ENCODE results near the gene CIB1.
"Not testable (repeated sequence)": the region's sequence is repeated elsewhere in the genome, so short reads cannot be mapped to it uniquely, and the experiment has no call there.

The CIB1 gene

DNA sequence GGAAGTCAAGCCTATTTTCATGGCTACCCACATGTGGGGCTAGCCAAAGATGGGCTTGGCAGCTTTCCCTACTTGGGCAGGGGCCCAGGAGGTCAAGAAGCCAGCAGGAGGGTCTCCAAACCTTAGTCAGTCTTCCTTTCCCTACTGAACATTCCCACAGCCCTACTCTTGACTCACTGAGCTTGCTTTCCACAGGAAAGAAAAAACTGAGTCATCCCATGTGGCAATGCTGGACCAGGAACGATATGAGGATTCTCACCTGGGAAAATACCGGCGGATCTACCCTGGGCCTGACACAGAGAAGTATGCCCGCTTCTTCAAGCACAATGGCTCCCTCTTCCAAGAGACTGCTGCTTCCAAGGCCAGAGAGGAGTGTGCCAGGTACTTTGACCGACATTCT, 28.1 kb upstream of the CIB1 start:
- Histone ChIP-seq H3K9ac (ENCODE audit: low read depth, low read length, poor library complexity) (no peak overlapping the region), H3K4me2 (ENCODE audit: insufficient read depth, low read length, poor library complexity, severe bottlenecking) (no peak overlapping the region), H3K18ac (ENCODE audit: low read length) (no peak overlapping the region), H3K14ac (ENCODE audit: low read length) (no peak overlapping the region), H3K4ac (ENCODE audit: low read length) (no peak overlapping the region), H2BK120ac (ENCODE audit: low read depth, low read length) (no peak overlapping the region), H3K4me1 (ENCODE audit: control insufficient read depth in 2 of 2, insufficient read depth in 1 of 2, low read depth in 1 of 2, low read length in 2 of 2) (peaks cover 6% of the 10 kb centered on the region in 2 donors), H3K4me3 (ENCODE audit: low read length in 2 of 2) (no peak overlapping the region), H3K23ac (ENCODE audit: low read depth, low read length, poor library complexity) (peak overlapping the region; percentile 61), H3K27ac (replicated peaks; ENCODE audit: low read length) (no peak overlapping the region), H3K79me1 (ENCODE audit: low read depth, low read length) (no peaks in the 10 kb centered on the region), H3K9me3 (replicated peaks in 1 of 2; ENCODE audit: control insufficient read depth in 2 of 2, insufficient read depth in 1 of 2, low read depth in 1 of 2, low read length in 2 of 2) (no peaks in the 10 kb centered on the region), H4K91ac (ENCODE audit: low read depth, low read length, poor library complexity) (no peak overlapping the region), H2AFZ (ENCODE audit: low read length) (no peak overlapping the region), H3K27me3 (ENCODE audit: control insufficient read depth in 3 of 3, insufficient read depth in 3 of 3, low read depth in 1 of 3, low read length in 3 of 3) (no peaks in the 10 kb centered on the region), H4K8ac (ENCODE audit: low read depth, low read length) (no peak overlapping the region), H3K36me3 (replicated peaks in 1 of 2; ENCODE audit: control insufficient read depth in 2 of 2, insufficient read depth in 2 of 2, low read length in 2 of 2) (peaks cover 0 to 2% of the 10 kb centered on the region in 2 donors), H2AK5ac (ENCODE audit: low read depth, low read length) (no peak overlapping the region), H2BK12ac (ENCODE audit: low read length) (no peak overlapping the region), H2BK5ac (ENCODE audit: low read length) (no peak overlapping the region), H2BK15ac (ENCODE audit: low read length) (no peak overlapping the region)
- no peak for DNase-seq (ENCODE audit: low spot score)
- WGBS, 2 donors (ENCODE audit: extremely low coverage in 2 of 2, insufficient read length in 2 of 2, insufficient replicate concordance in 1 of 2), result no CpG with 5 or more reads among the region's 5 CpGs

DNA sequence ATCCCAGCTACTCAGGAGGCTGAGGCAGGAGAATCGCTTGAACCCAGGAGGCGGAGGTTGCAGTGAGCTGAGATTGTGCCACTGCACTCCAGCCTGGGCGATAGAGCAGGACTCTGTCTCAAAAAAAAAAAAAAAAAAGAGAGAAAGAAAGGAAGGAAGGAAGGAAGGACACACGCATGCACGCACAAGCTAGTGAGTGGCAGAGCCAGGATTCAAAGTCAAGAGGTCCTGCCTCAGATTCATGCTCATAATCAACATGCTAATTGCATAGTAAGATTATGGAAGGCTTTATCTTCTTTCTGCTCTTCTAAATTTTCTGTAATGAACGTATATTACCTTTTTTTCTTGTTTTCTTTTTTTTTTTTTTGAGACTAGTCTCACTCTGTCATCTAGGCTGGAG, 27.0 kb upstream of the CIB1 start:
- H3K4me2 ChIP-seq (ENCODE audit: insufficient read depth, low read length, poor library complexity, severe bottlenecking); H3K4me1 ChIP-seq (ENCODE audit: control insufficient read depth in 2 of 2, insufficient read depth in 1 of 2, low read depth in 1 of 2, low read length in 2 of 2); H3K23ac ChIP-seq (ENCODE audit: low read depth, low read length, poor library complexity); H2BK15ac ChIP-seq (ENCODE audit: low read length); H3K27me3 ChIP-seq (ENCODE audit: control insufficient read depth in 3 of 3, insufficient read depth in 3 of 3, low read depth in 1 of 3, low read length in 3 of 3); H3K27ac ChIP-seq (replicated peaks; ENCODE audit: low read length); H3K4me3 ChIP-seq (ENCODE audit: low read length in 2 of 2); H3K4ac ChIP-seq (ENCODE audit: low read length); H2BK5ac ChIP-seq (ENCODE audit: low read length); H2AFZ ChIP-seq (ENCODE audit: low read length); H3K14ac ChIP-seq (ENCODE audit: low read length); H3K79me1 ChIP-seq (ENCODE audit: low read depth, low read length); H2BK12ac ChIP-seq (ENCODE audit: low read length); H3K9me3 ChIP-seq (replicated peaks in 1 of 2; ENCODE audit: control insufficient read depth in 2 of 2, insufficient read depth in 1 of 2, low read depth in 1 of 2, low read length in 2 of 2); H2BK120ac ChIP-seq (ENCODE audit: low read depth, low read length); H3K36me3 ChIP-seq (replicated peaks in 1 of 2; ENCODE audit: control insufficient read depth in 2 of 2, insufficient read depth in 2 of 2, low read length in 2 of 2); DNase-seq (ENCODE audit: low spot score); H3K9ac ChIP-seq (ENCODE audit: low read depth, low read length, poor library complexity); H4K91ac ChIP-seq (ENCODE audit: low read depth, low read length, poor library complexity); H3K18ac ChIP-seq (ENCODE audit: low read length); H2AK5ac ChIP-seq (ENCODE audit: low read depth, low read length); H4K8ac ChIP-seq (ENCODE audit: low read depth, low read length): not testable (repeated sequence)
- no CpG with 5 or more reads among the region's 6 CpGs for WGBS, 2 donors (ENCODE audit: extremely low coverage in 2 of 2, insufficient read length in 2 of 2, insufficient replicate concordance in 1 of 2)

DNA sequence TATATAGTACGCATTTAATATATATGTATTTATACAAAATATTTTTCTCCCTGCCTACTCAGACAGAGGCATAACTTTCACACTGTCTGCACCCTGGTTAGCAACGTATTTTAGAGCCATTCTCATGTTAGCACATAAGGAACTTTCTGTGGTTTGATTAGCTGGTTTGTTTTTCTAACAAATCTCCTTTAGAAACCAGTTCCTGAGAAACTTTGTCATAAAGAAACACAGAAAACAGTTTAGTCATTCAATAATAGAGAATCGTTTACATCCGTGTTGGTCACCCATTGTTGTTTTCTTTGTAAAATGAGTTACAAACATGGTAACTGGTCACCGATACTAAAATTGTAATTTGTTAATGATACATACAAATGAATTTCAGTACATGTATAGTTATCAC, 25.8 kb upstream of the CIB1 start:
- Histone ChIP-seq H3K27ac (replicated peaks; ENCODE audit: low read length) (no peak overlapping the region), H2BK15ac (ENCODE audit: low read length) (no peak overlapping the region), H3K9me3 (replicated peaks in 1 of 2; ENCODE audit: control insufficient read depth in 2 of 2, insufficient read depth in 1 of 2, low read depth in 1 of 2, low read length in 2 of 2) (no peaks in the 10 kb centered on the region), H3K23ac (ENCODE audit: low read depth, low read length, poor library complexity) (no peak overlapping the region), H3K9ac (ENCODE audit: low read depth, low read length, poor library complexity) (no peak overlapping the region), H2BK12ac (ENCODE audit: low read length) (no peak overlapping the region), H3K4me2 (ENCODE audit: insufficient read depth, low read length, poor library complexity, severe bottlenecking) (no peak overlapping the region), H3K4ac (ENCODE audit: low read length) (no peak overlapping the region), H2AK5ac (ENCODE audit: low read depth, low read length) (no peak overlapping the region), H3K27me3 (ENCODE audit: control insufficient read depth in 3 of 3, insufficient read depth in 3 of 3, low read depth in 1 of 3, low read length in 3 of 3) (no peaks in the 10 kb centered on the region), H3K36me3 (replicated peaks in 1 of 2; ENCODE audit: control insufficient read depth in 2 of 2, insufficient read depth in 2 of 2, low read length in 2 of 2) (no peaks in the 10 kb centered on the region), H4K8ac (ENCODE audit: low read depth, low read length) (no peak overlapping the region), H2AFZ (ENCODE audit: low read length) (no peak overlapping the region), H3K4me1 (ENCODE audit: control insufficient read depth in 2 of 2, insufficient read depth in 1 of 2, low read depth in 1 of 2, low read length in 2 of 2) (peaks cover 2 to 3% of the 10 kb centered on the region in 2 donors), H3K14ac (ENCODE audit: low read length) (no peak overlapping the region), H4K91ac (ENCODE audit: low read depth, low read length, poor library complexity) (no peak overlapping the region), H2BK120ac (ENCODE audit: low read depth, low read length) (no peak overlapping the region), H3K79me1 (ENCODE audit: low read depth, low read length) (no peaks in the 10 kb centered on the region), H3K4me3 (ENCODE audit: low read length in 2 of 2) (no peak overlapping the region), H3K18ac (ENCODE audit: low read length) (no peak overlapping the region), H2BK5ac (ENCODE audit: low read length) (no peak overlapping the region)
- no CpG with 5 or more reads among the region's 5 CpGs for WGBS, 2 donors (ENCODE audit: extremely low coverage in 2 of 2, insufficient read length in 2 of 2, insufficient replicate concordance in 1 of 2)
- no peak for DNase-seq (ENCODE audit: low spot score)

DNA sequence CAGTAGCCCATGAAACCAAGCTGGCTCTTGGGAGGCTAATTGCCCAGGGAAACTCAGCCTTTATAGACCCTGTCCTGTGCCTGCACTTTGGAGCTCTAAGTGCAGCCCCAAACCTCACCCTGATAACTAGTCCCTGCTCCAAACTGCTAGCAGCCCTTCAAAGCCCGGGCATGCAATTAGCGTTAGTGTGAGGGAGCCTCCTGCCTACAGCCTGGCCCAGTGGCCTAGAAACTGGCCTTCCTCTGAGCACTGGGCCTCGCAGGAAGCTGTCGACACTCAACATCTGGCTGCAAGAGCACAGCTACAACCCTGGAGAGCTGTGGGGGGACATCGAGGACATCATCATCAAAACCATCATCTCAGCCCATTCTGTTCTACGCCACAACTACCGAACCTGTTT, 24.0 kb upstream of the CIB1 start:
- Histone ChIP-seq H3K18ac (ENCODE audit: low read length) (no peak overlapping the region), H3K36me3 (replicated peaks in 1 of 2; ENCODE audit: control insufficient read depth in 2 of 2, insufficient read depth in 2 of 2, low read length in 2 of 2) (no peaks in the 10 kb centered on the region), H2AK5ac (ENCODE audit: low read depth, low read length) (no peak overlapping the region), H3K14ac (ENCODE audit: low read length) (no peak overlapping the region), H2BK120ac (ENCODE audit: low read depth, low read length) (no peak overlapping the region), H3K4me2 (ENCODE audit: insufficient read depth, low read length, poor library complexity, severe bottlenecking) (no peak overlapping the region), H3K4me1 (ENCODE audit: control insufficient read depth in 2 of 2, insufficient read depth in 1 of 2, low read depth in 1 of 2, low read length in 2 of 2) (no peaks in the 10 kb centered on the region), H3K23ac (ENCODE audit: low read depth, low read length, poor library complexity) (no peak overlapping the region), H2BK15ac (ENCODE audit: low read length) (no peak overlapping the region), H3K27me3 (ENCODE audit: control insufficient read depth in 3 of 3, insufficient read depth in 3 of 3, low read depth in 1 of 3, low read length in 3 of 3) (no peaks in the 10 kb centered on the region), H3K4me3 (ENCODE audit: low read length in 2 of 2) (no peak overlapping the region), H2BK5ac (ENCODE audit: low read length) (no peak overlapping the region), H4K91ac (ENCODE audit: low read depth, low read length, poor library complexity) (no peak overlapping the region), H2AFZ (ENCODE audit: low read length) (no peak overlapping the region), H3K9ac (ENCODE audit: low read depth, low read length, poor library complexity) (no peak overlapping the region), H3K4ac (ENCODE audit: low read length) (no peak overlapping the region), H3K27ac (replicated peaks; ENCODE audit: low read length) (no peak overlapping the region), H3K9me3 (replicated peaks in 1 of 2; ENCODE audit: control insufficient read depth in 2 of 2, insufficient read depth in 1 of 2, low read depth in 1 of 2, low read length in 2 of 2) (no peaks in the 10 kb centered on the region), H3K79me1 (ENCODE audit: low read depth, low read length) (no peaks in the 10 kb centered on the region), H4K8ac (ENCODE audit: low read depth, low read length) (no peak overlapping the region), H2BK12ac (ENCODE audit: low read length) (no peak overlapping the region)
- no CpG with 5 or more reads among the region's 7 CpGs for WGBS, 2 donors (ENCODE audit: extremely low coverage in 2 of 2, insufficient read length in 2 of 2, insufficient replicate concordance in 1 of 2)
- no peak for DNase-seq (ENCODE audit: low spot score)
